Measurements from ENCODE around the gene GTF2IRD2. TPM values are rescaled to one million over a fixed set of nuclear protein-coding genes. Genes with fewer than 3 reads are reported as not detected.
"Not testable (repeated sequence)": the region's sequence is repeated elsewhere in the genome, so short reads cannot be mapped to it uniquely, and the experiment has no call there.

Gene GTF2IRD2
- total RNA-seq (2021; fragmentation: NEBNext Ultra II Directional; extraction: Animal tissue kit (Norgen Biotek cat#: 25700)) (4.3 and 4.5 TPM in 2 replicates), polyA plus RNA-seq (2011; rRNA removed) (4.1 and 5.9 TPM in 2 replicates), polyA minus RNA-seq (2011; rRNA and poly(A)+ RNA removed) (2.8 and 3.2 TPM in 2 replicates)
- polyA plus RNA-seq (2011; cell fraction: cytosol; rRNA removed), result 4.9 TPM
- polyA plus RNA-seq (2011; cell fraction: nucleus; rRNA removed), result 2.4 TPM
- polyA plus RNA-seq (2012, experiment 1 of 2), result 3.9 to 8.2 TPM (median 5.7 TPM) in 4 replicates
- polyA plus RNA-seq (2012, experiment 2 of 2), result 3.6 TPM
- polyA plus RNA-seq (2013, experiment 1 of 2), result 4.1 TPM
- 4.4 TPM for polyA plus RNA-seq (2013, experiment 2 of 2)
- polyA minus RNA-seq (2011; cell fraction: cytosol; rRNA and poly(A)+ RNA removed), result 1.4 TPM
- 0.60 TPM for polyA minus RNA-seq (2011; cell fraction: nucleus; rRNA and poly(A)+ RNA removed)
- long read RNA-seq, experiment 1, transcript GTF2IRD2-205 (3 exons, 578 nt), result major isoform, 5 of 5 reads
- long read RNA-seq, experiment 1, partial matches to known transcripts, result 0 of 5 reads
- long read RNA-seq, experiment 1, other reads (novel, unspliced or antisense), result 0 of 5 reads
- long read RNA-seq, experiment 2, result 0 reads

DNA sequence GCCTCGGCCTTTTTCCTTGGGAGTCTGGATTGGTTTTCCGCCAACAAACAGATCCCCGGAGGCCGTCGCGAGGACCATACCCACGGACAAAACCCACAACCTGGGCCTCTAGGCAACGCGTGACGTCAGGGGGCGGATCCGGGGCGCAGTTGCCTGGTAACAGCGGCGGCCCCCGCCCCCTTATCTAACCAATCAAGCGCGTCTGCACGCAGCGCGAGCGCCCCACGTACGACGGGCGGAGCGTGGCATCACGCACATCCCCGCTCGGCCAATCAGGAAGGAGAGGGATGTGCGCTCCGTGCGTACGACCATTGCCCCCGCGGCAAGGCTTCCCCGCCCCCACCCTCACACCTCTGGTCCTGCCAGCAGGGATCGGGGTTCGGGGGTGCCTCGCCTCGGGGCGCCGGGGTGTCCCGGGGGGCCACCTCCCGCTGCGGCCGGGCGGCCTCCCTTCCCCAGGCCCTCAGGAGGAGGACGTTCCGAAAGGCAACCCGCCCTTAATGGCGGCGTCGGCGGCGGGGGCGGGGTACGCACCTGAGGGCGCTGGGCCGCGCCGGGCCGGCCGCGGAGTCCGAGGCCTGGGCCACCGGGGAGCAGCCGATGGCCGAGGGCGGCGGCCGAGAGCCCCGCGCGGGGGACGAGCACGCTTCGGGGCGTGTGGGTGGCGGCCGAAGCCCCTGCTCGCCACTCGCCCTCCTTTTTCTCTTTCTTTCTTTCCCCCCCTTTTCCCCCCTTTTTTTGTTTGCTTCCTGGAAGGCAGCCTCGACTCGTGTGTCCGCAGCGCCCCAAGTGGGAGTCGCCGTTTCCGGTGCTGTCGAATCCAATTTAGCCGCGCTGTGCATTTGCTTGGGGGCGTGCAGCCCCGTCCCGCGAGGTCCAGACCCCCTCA lies at the start of gene GTF2IRD2:
GTF2IRD2 (minus strand) TSS at position 773 of the 889 bp plus-strand sequence. CDS start 15,227 bp downstream, outside the sequence.
- CTCF ChIA-PET (ENCODE audit: partially characterized antibody); DNase-seq (ENCODE audit: low read depth in 1 of 2, low spot score in 2 of 2); H2AFZ ChIP-seq (ENCODE audit: low read length); H2BK12ac ChIP-seq (ENCODE audit: low read depth, low read length); FAIRE-seq; H2BK20ac ChIP-seq (ENCODE audit: low read length); H3K9me3 ChIP-seq (ENCODE audit: insufficient read depth in 2 of 2, low read depth in 1 of 2, low read length in 1 of 2); H3K36me3 ChIP-seq (ENCODE audit: control insufficient read depth in 2 of 4, insufficient read depth in 4 of 4, low read length in 3 of 4); H3K79me1 ChIP-seq (ENCODE audit: low read depth, low read length); H3K79me2 ChIP-seq (ENCODE audit: control insufficient read depth in 1 of 2, insufficient read depth in 2 of 2, low read length in 2 of 2); H3K4me2 ChIP-seq (ENCODE audit: insufficient read depth in 1 of 2, low read depth in 2 of 2, low read length in 2 of 2); H3K14ac ChIP-seq (ENCODE audit: insufficient read length); H3K4ac ChIP-seq (replicated peaks; ENCODE audit: insufficient read length, low read depth, low read length); H4K91ac ChIP-seq (replicated peaks; ENCODE audit: insufficient read length, low read length); H2AK5ac ChIP-seq (ENCODE audit: low read depth, low read length); H3K18ac ChIP-seq (ENCODE audit: extremely low read depth, low read length); H4K20me1 ChIP-seq (replicated peaks in 1 of 2; ENCODE audit: control insufficient read depth in 1 of 2, insufficient read depth in 2 of 2, low read length in 2 of 2); H2BK5ac ChIP-seq (ENCODE audit: low read depth, low read length); H2BK15ac ChIP-seq (ENCODE audit: low read length); POLR2A ChIA-PET (ENCODE audit: partially characterized antibody); H2BK120ac ChIP-seq (replicated peaks; ENCODE audit: low read depth, low read length); H3K27ac ChIP-seq (ENCODE audit: low read depth, low read length); H3K23me2 ChIP-seq (ENCODE audit: low read depth, low read length); H3K4me1 ChIP-seq (replicated peaks in 1 of 4; ENCODE audit: control insufficient read depth in 3 of 4, insufficient read depth in 4 of 4, low read length in 3 of 4); H3K56ac ChIP-seq (replicated peaks; ENCODE audit: insufficient read length, low read depth, low read length); H3K23ac ChIP-seq (ENCODE audit: insufficient read length); H4K5ac ChIP-seq (ENCODE audit: insufficient read length, low read depth, low read length); H3K27me3 ChIP-seq (replicated peaks in 1 of 4; ENCODE audit: control insufficient read depth in 3 of 4, extremely low read depth in 1 of 4, insufficient read depth in 3 of 4, low read length in 3 of 4): not testable (repeated sequence)
- peak within 1 kb of the TSS; percentile 85; the same call in 1 of the 2 replicates for H4K8ac ChIP-seq (ENCODE audit: extremely low read depth, insufficient read depth, low read length)
- peak within 1 kb of the TSS in 2 of 4 experiments; percentile 25 to 30; a peak in 1 of 8 replicates for H3K4me3 ChIP-seq (ENCODE audit: extremely low read depth in 1 of 4, insufficient read depth in 2 of 4, low read depth in 3 of 4, low read length in 4 of 4)
- no CpG with 5 or more reads among the region's 97 CpGs for WGBS, 2 experiments (ENCODE audit: extremely low coverage in 1 of 2, insufficient coverage in 1 of 2, insufficient read length in 1 of 2, insufficient replicate concordance in 2 of 2, low coverage in 1 of 2, low lambda C conversion rate in 2 of 2, missing lambda C conversion rate in 1 of 2)
- peak within 1 kb of the TSS in 1 of 4 experiments; percentile 79; a peak in 1 of 7 replicates for H3K9ac ChIP-seq (replicated peaks in 1 of 4; ENCODE audit: extremely low read depth in 1 of 4, low read depth in 3 of 4, low read length in 3 of 4)
